ENCODE data around the gene SF3B4.
A peak's percentile ranks its signal among the peaks of the same experiment; 100 is the strongest.
"Not testable (repeated sequence)": the region's sequence is repeated elsewhere in the genome, so short reads cannot be mapped to it uniquely, and the experiment has no call there.

SF3B4 gene, protein sequence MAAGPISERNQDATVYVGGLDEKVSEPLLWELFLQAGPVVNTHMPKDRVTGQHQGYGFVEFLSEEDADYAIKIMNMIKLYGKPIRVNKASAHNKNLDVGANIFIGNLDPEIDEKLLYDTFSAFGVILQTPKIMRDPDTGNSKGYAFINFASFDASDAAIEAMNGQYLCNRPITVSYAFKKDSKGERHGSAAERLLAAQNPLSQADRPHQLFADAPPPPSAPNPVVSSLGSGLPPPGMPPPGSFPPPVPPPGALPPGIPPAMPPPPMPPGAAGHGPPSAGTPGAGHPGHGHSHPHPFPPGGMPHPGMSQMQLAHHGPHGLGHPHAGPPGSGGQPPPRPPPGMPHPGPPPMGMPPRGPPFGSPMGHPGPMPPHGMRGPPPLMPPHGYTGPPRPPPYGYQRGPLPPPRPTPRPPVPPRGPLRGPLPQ

DNA sequence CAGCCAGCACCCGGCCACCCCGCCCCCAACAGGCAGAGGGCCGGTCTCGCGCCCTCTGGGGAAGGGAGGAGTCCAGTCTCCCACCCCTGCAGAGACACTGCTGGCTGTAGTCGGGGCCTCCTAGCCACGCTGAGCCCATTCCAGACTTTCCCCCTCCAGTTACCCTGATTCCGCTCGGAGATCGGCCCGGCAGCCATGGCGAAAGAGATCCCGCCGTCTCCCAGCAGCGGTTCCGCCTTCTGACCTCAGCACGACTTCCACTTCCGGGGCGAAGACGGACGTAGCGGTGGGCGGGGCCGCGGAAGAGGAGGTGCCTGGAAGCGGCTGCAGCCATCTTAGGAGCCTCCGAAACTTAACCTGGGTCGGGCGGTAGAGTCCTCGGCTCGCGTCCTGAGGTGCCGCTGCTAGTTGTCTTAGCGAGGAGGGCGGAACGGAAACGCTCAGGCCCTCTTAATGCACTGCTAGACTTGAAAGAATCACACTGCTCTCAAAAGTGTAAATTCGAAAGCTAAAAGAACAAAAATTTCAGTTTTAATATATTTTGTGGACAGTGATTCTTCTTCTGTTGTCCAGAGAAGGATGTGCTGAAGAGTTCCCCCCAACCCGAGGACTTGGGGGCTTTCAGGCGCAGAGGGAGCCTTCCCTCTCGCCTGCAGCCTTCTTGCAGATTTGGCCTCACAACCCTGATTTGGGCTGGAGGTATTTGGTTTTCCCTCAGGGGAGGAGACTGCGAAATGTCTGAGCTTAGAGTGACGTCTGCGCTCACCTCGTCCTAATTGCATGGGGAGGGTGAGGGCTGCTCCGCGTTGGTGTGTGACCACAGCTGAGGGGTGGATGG, at the start of gene SF3B4:
Gene SF3B4, minus strand, starts transcription at position 241 of the 838 bp plus-strand sequence. Its CDS starts 44 bp downstream, at position 197.
- peak; percentile 95 for DNase-seq

DNA sequence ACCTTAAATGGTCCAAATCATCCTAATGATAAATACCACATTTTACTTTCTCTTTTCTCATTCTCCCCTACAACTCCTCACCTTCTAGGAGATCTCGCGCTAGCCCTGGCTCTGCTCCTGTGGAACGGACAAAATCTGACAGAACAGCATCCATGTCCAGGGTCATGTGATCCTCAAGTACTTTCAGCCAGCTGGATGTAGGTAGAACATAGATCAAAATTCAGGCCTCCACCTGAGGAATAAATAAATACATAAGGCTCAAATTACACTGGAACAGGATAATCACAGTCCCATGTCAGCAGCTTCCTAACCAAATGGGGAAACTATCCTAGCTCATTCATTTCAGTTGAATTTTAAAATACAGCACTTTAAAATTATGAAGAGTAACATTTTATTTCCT, 49.7 kb upstream of the SF3B4 start:
- no peak for DNase-seq

DNA sequence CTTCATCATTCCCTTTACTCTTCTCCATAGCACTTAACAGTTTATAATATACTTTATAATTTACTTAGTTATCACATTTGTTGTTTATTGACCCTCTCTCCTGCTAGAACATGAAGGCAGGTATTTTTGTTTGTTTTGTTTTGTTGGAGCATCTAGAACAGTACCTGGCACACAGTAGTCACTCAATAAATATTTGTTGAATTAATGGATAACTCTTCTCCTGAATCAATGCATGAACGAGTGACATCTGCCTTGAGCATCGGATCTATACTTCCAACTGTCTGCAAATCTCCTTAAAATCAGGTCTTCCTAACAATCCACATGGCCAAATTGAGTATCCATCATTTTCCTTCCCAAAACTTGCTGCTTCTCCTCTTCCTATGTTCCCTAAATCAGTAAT, 44.9 kb upstream of the SF3B4 start:
- no peak for DNase-seq

DNA sequence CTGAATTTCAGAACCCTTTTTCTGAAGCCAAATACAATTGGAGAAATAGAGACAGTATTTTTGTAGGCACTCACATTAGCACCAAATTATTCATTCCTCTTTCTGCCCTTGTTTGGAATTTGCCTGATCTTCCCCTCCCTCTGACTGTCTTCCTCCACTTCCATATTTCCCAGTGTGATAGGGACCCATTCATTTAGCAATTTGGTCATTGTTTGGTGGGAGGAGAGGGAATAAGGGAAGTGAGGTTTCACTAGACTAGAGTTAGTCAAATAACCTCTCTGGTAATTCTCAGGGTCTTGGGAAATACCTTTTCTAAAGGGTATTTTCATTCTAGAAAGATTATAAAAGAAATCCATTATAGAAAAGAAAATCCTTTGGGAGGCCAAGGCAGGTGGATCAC, 40.0 kb upstream of the SF3B4 start:
- DNase-seq, result no peak

DNA sequence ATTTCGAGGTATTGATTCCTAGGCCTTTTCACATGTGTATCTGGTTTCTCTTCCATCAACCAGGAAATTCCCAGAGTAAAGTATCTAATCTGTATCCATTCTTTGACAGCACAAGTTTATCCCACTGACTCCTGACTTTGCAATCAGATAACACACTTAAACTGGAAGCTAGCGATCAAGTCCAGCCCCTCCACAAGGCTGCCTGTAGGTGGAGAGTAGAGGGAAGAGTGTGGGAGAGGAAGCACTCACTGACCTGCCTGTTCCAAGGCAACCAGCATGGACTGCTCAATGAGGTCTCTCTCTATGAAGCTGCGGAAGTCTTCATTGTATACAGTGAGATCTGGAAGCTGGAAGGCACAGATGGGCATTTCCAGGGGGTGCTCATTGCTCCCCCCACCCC, 39.4 kb upstream of the SF3B4 start:
- no peak for DNase-seq

DNA sequence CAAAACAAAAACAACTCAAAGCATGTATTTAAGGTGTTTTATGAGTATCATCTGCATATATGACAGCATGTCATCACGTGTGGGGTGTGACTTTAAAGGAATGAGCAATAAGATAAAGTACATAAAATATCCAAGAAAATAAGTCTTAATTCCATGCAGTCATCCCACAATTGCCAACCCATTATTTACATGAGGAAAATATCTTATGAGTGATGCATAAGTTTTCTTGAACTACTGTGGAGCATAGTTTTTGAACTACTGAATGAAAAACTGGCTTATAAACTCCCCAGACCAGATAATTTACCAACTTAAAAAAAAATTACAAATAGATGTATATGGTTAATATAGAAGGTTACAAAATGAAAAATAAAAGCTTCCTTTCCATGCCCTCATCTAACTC, 38.8 kb upstream of the SF3B4 start:
- no peak for DNase-seq

DNA sequence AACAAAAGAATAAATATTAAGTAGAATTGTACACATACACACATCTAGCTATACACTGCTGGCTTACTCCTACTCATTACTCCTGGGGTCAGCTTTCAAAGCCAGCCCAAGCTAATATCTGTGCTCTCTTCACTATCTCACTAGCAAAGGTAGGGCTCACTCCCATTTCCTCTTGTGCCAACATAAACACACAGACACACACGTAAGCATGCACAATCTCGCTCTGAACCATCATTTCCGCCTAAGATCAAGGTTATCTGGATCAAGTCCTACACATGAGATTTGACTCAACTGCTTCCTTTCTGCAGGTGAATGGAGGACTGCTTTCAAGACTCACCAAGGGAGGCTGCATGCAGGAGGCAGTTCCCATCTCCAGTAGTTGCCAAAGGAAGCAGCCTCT, 37.8 kb upstream of the SF3B4 start:
- no peak for DNase-seq

DNA sequence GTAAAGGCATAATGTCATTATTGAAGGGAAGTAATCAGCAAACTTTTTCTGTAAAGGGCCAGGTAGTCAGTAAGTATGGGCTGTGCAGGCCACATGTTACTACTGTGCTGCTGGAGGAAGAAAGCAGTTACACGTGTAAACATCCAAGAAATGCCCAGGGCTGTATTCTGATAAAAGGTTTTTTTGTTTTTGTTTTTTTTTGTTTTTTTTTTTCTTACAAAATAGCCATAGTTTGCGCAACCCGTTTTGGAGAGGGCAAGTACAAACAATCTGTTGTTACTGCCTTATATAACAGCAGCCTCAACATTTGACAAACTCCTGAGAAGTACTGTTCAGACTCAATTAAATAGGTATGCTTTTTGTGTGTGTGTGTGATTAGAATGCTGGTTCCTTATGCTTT, 35.8 kb upstream of the SF3B4 start:
- DNase-seq, result no peak

DNA sequence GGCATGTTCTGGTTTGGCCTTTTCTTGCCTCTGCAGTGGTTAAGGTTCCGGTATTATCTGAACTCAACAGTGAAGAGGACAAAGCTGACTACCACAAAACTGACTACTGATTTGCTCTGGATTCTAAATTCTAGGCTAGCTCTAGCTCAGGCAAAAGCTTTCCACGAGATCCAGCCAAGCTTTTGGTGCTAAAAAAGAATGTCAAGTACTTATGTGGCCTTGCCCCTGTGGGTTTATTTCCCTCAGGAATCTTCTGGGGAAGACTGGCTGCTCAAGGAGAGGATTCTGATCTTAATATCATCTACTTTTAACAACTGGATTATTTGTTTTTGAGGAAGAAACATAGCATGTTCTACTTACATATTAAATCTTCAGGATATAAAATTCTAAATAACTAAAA, 35.1 kb upstream of the SF3B4 start:
- no peak for DNase-seq

DNA sequence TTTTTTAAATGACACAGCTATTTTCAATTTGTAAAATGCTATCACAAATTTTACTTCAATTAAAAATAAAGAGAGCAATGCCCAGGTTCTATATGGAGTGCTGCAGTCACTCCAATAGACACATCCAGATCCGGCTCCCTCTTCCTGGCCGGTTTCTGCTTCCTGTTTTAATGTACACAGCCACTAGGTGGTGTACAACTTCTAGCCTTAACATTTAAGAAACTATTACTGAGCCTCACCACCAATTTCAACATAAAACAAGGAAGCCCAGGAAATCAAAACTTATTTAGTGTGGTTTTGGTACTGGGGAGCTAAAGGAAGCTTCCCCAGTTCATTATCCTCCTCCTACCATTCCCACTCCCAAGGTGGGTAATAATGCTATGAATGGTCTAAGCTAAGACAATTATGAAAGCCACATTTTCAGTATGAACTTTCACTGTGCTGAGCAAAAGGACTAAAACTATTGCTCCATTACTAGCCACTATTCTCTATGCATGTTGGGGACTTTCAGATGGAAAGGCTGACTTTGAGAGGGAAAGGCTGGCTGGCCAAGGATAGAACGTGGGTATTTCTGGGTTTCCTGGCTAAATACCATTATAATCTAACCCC, 34.5 kb upstream of the SF3B4 start:
- DNase-seq, result peak; percentile 73

DNA sequence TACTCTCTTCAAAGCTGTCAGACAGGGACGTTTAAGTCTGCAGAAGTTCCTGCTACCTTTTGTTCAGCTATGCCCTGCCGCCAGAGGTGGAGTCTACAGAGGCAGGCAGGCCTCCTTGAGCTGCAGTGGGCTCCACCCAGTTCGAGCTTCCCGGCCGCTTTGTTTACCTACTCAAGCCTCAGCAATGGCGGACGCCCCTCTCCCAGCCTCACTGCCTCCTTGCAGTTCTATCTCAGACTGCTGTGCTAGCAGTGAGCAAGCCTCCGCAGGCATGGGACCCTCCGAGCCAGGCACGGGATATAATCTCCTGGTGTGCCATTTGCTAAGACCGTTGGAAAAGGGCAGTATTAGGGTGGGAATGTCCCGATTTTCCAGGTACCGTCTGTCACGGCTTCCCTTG, 29.9 kb upstream of the SF3B4 start:
- not testable (repeated sequence) for DNase-seq

DNA sequence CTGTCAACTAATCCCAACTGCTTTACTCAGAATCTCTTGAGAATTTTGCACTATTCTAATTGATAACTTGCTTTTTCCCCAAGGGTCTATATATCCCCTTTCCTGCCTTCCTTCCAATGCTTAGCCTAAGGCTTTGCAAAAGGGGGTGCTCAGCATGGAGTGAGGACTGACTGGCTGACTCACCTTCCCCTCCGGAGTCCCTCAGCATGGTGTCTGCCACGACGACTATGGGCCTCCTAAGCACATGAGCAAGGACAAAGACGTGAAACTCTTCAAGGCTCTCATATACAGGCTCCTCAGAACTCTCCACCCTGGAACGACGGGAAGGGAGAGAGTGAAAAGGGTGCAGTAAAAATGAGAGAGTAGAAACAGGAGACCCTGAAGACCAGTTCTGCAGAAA, 22.3 kb upstream of the SF3B4 start:
- DNase-seq, result no peak

DNA sequence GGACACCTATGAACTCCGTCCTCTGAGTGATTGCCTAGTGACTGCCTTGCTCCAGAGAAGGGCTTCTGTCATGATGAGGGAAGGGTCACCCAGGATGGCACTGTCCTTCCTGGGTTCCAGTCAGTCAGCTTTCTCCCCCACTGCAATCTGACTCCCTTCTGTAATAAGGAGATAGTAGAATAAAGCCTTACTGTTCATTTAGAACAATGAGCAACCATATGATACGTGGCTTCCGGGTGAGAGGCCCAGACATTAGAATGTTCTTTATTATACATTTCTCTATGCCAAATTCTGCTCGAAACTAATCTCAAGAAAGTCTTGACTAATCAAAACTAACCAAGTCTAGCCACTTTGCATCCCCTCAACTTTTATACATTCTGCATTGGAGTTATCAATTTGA, 17.6 kb upstream of the SF3B4 start:
- no peak for DNase-seq

DNA sequence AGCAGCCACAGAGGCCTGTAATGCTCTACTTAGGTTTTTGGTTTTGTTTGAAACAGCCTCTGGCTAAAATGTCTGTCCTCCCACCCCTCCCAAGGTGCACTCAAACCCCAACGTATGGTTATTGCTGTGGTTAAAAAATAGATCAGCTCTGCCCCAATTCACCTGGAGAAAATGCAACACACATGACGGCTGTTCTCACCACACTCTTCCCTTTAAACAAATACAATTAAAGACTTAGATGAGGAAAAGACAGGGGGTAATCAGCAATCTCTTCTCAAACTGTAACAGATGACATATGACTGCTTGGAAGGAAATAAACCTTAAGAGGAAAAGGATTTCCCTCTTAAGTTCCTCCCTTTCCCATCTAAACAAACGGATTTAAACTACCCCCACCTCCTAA, 15.3 kb upstream of the SF3B4 start:
- DNase-seq, result no peak

DNA sequence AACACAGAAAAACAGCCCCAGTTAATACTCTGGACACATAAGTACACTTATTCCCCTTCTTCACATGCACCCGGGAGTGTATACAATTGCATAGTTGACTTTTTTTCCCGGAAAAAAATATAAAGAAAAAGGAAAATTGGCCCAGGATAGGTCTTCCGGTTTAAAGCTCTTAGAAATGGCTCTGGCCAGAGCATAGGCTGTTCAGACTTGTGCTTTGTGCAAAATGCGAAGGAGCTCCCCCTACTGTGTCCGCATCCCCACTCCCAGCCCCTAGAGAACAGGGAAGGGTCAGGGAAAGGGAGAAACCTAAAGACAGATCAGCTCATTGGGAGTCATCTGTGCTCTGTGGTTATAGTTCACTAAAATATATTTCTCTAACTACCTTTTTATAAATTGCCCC, 14.6 kb upstream of the SF3B4 start:
- no peak for DNase-seq

DNA sequence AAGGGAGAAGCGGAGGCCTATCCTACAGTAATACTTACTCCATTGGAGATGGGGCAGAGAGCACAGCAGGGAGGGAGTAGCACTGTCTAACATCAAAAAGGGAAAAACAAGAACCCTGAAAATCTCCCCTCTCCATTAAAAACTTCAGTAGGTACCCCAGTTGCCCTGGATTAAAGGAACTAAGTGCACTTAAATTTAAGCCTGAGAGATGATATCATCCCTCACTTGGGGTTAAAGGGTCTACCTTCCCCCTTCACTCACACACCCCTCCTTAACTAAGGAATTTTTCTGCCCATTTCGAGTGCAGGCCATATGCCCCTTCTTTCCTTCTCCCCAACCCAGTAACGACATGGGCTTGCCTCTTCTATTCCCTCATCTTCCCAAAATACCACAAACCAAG, 12.8 kb upstream of the SF3B4 start:
- DNase-seq, result no peak

DNA sequence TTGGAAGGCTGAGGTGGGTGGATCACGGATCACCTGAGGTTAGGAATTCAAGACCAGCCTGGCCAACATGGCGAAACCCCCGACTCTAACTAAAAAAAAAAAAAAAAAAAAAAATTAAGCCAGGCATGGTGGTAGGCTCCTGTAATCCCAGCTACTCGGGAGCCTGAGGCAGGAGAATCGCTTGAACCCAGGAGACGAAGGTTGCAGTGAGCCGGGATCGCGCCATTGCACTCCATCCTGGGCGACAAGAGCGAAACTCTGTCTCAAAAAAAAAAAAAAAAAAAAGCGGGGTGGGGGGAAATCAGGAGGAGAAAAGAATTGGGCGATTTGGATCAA, 11.0 kb upstream of the SF3B4 start:
- not testable (repeated sequence) for DNase-seq

DNA sequence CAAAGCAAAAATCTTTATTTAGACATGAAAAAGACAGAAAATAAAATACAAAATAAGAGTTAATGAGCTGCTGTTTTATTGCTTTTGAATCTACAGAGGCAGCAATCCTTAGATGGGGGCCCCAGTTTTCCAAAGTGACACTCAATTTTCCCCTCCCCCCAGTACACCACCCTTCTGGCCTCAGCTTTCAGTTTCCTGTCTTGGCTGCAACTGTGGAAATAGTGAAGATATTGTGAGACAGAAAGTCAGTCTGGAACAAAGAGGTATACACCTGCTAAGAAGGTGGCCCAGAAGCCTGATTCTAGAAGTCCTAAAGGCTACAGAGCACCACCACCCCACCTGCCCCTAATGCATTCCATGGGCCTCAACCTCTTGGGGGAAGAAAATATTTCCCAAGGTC, 10.2 kb upstream of the SF3B4 start:
- DNase-seq, result no peak

DNA sequence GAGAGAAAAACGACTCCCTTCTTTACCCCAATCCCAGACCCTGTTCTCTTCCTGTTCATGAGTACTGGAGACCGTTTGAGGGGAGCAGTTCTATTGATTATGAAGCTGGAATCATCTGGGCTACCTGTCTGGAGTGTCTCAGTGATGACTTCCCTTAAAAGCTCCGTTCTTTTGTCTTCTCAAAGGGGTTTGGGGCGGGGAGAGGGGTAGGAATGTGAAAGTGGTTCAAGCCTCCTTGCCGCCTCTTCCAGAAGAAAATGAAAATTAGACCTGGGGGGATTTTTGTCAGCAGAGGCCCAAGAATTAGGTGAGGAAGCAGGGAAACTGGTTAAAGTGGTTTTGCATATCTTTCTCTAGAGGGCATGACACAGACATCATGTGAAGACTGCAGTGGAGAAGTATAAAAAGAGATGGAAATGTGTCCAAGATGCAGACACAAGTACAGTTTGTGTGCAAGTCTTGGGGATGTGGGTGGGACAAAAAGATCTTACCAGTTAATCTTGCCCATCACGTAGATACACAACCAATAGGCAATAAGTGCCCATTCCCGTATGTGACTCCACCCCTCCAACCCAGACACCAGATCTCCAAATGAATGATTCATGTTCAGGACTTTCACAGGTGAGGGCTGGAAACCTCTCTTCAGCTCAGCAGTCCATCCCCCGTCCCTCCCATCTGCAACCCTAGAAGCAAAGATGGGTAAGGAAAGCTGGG, 9.5 kb upstream of the SF3B4 start:
- DNase-seq, result no peak

DNA sequence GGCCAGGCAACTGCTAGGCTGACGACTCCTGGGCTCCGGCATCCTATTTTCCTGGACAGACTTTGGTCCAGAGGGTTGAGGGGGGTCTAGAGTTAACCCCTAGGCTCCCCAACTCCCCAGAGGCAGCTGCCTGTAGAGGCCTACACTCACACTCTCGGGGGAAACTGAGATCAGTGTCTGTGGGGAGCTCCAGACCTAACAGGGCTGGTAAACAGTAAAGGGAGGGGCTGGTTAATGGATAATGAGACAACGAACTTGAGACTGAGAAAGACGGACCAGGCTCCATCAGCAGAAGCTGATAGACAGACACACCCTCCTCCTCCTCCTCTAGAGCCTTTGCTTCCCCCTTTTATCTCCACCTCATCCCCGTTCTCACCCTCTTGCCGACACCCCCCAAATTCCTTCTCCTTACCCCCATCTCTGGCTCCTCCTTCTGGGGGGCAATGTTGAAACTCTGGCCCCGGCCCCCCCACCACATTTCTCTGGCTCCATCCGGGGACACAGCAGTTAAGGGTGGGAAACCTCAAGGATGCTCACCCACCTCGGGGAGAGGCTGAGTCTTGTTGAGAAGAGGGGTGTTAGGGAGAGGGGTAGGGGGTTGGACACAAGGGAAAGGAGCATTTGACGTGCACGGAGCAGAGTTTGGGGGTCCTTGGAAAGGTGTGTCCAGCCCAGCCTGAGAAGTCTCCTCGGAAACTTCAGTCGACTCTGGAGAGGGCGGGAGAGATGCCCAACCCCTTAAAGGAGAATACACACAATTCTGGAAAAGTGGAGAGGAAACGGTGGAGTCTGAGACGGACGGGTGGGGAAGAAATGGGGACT, 8.8 kb upstream of the SF3B4 start, which contains the start of gene MTMR11:
Gene MTMR11, minus strand, starts transcription at position 710 of the 822 bp plus-strand sequence. Its CDS starts 232 bp downstream, at position 478.
- no peak for DNase-seq

DNA sequence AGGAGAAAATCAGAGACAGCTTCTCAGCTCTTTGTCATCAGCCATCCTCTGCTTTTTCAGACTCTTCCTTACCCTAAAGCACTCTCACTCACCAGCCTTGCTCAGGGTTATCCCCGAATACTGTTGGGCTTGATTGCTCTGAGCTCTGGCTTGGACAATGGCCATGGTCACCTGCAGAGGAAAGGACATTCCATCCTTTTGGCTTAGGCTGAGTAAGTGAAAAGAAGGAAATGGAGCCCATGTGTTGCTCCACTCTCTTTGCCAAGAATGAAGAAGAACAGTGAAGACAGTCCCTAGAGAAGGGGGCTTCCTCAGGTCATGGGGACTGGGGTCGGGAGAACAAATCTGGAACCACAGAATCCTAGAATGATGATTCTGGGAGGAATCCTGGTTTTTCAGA, 6.8 kb upstream of the SF3B4 start:
- no peak for DNase-seq

DNA sequence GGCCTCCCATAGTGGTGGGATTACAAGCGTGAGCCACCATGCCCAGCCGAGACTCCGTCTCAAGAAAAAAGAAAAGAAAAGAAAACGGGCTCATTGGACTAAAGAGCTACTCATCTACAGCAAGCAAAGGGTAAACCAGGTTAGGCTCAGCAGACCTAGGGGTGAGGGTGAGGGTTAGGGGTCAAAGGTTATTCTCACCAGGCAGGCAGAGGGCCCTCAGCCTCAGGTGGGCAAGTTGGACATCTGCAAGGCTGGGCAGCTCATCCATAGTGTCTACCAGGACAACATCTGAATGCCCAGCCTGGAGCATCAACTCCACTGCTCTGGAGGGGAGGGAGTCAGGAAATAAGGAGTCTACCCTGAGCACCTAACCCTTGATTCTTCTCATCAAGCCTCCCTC, 5.6 kb upstream of the SF3B4 start:
- no peak for DNase-seq

Data from CD4-positive, alpha-beta T cell treated with Interleukin-21 for 1 hour (primary cell).